Upper lobe of right lung (tissue), 1 donor: ENCODE data around the gene RUNX1. TPM values are rescaled to one million over a fixed set of nuclear protein-coding genes. Genes with fewer than 3 reads are reported as not detected.

Source experiments
- ATAC-seq: fragments of 200-7000 bp; cut with Tn5 transposase; one replicate; pipeline ENCODE4 v1.9.1; 2020; ENCODE audit warnings: mild to moderate bottlenecking, moderate library complexity
- DNase-seq: peaks from one replicate; pipeline ENCODE4 v3.0.0-alpha.2; 2020
- H3K27ac ChIP-seq: fragments of 200-600 bp; one replicate; pipeline ENCODE4 v1.8.0; 2022
- H3K27me3 ChIP-seq: fragments of 200-600 bp; one replicate; pipeline ENCODE4 v1.8.0; 2022; ENCODE audit warnings: mild to moderate bottlenecking
- H3K36me3 ChIP-seq: fragments of 200-600 bp; one replicate; pipeline ENCODE4 v1.8.0; 2022
- H3K4me1 ChIP-seq: fragments of 200-600 bp; one replicate; pipeline ENCODE4 v1.8.0; 2022
- H3K4me3 ChIP-seq: fragments of 200-600 bp; one replicate; pipeline ENCODE4 v1.8.0; 2022; ENCODE audit warnings: mild to moderate bottlenecking
- H3K9me3 ChIP-seq: fragments of 200-600 bp; one replicate; pipeline ENCODE4 v1.8.0; 2022
- CTCF ChIP-seq: fragments of 200-600 bp; IDR thresholded peaks from one replicate; pipeline ENCODE4 v1.8.0; 2022; ENCODE audit warnings: antibody characterized with exemption
- intact Hi-C: fragments of 100-400 bp; cut with DNase I; formaldehyde crosslinking; loops from one replicate; pipeline ENCODE4 v1.11.0; 2022
- total RNA-seq: library from RNA; stranded (reverse); fragmentation: NEBNext Ultra II Directional; extraction: Animal tissue kit (Norgen Biotek cat#: 25700); gene quantifications from one replicate; pipeline ENCODE4 v1.2.1, GENCODE V29; 2021
- donor health status: DM: no; HTN: yes; CAD: no; lungs with severe emphysema.

RUNX1 gene
- total RNA-seq, 1 donor from 2014 or later: 86.9 TPM

GRCh38 chr21:35045542-35046262, 3.4 kb downstream of the RUNX1 start:
- H3K36me3 ChIP-seq: no peaks in the 10 kb centered on the region
- no peak for DNase-seq
- no peak for TF ChIP-seq CTCF
- H3K27ac ChIP-seq: peak overlapping the region; percentile 71
- no peaks in the 10 kb centered on the region for H3K9me3 ChIP-seq
- no peak for ATAC-seq
- H3K27me3 ChIP-seq: no peaks in the 10 kb centered on the region
- intact Hi-C loops: no loop called here
- peak overlapping the region; percentile 42 for H3K4me3 ChIP-seq
- H3K4me1 ChIP-seq: peaks cover 23% of the 10 kb centered on the region

GRCh38 chr21:35044770-35045541, 4.1 kb downstream of the RUNX1 start:
- intact Hi-C loops: no loop called here
- TF ChIP-seq CTCF: no peak
- H3K4me1 ChIP-seq: peaks cover 27% of the 10 kb centered on the region
- no peaks in the 10 kb centered on the region for H3K9me3 ChIP-seq
- no peak overlapping the region for H3K4me3 ChIP-seq
- H3K27ac ChIP-seq: peak overlapping the region; percentile 51
- no peaks in the 10 kb centered on the region for H3K27me3 ChIP-seq
- ATAC-seq (no peak), DNase-seq (no peak)
- H3K36me3 ChIP-seq: no peaks in the 10 kb centered on the region

GRCh38 chr21:35044128-35044527, 5.0 kb downstream of the RUNX1 start:
- ATAC-seq (no peak), DNase-seq (no peak)
- intact Hi-C loops: no loop called here
- H3K27me3 ChIP-seq: no peaks in the 10 kb centered on the region
- no peaks in the 10 kb centered on the region for H3K9me3 ChIP-seq
- no peaks in the 10 kb centered on the region for H3K36me3 ChIP-seq
- peaks cover 26% of the 10 kb centered on the region for H3K4me1 ChIP-seq
- TF ChIP-seq CTCF: no peak
- peak overlapping the region; percentile 51 for H3K27ac ChIP-seq
- H3K4me3 ChIP-seq: no peak overlapping the region

GRCh38 chr21:35043549-35043948, 5.6 kb downstream of the RUNX1 start:
- Histone ChIP-seq H3K27ac (peak overlapping the region; percentile 51), H3K4me1 (peaks cover 23% of the 10 kb centered on the region)

GRCh38 chr21:35042836-35043235, 6.3 kb downstream of the RUNX1 start:
- H3K27ac ChIP-seq: peak overlapping the region; percentile 6
- H3K4me1 ChIP-seq: peaks cover 16% of the 10 kb centered on the region
- intact Hi-C loops: no loop called here
- H3K27me3 ChIP-seq: no peaks in the 10 kb centered on the region
- no peaks in the 10 kb centered on the region for H3K36me3 ChIP-seq
- ATAC-seq (no peak), DNase-seq (no peak)
- no peak overlapping the region for H3K4me3 ChIP-seq
- no peak for TF ChIP-seq CTCF
- H3K9me3 ChIP-seq: no peaks in the 10 kb centered on the region

More at GRCh38 chr21:35043549-35043948, 5.6 kb downstream of the RUNX1 start:
- no peaks in the 10 kb centered on the region for H3K9me3 ChIP-seq
- intact Hi-C loops: no loop called here
- no peaks in the 10 kb centered on the region for H3K36me3 ChIP-seq
- no peaks in the 10 kb centered on the region for H3K27me3 ChIP-seq
- DNase-seq (no peak), ATAC-seq (no peak)
- TF ChIP-seq CTCF: no peak
- H3K4me3 ChIP-seq: no peak overlapping the region
